GM23338 (cell line): Measurements from ENCODE around the gene NCLN. TPM values are rescaled to one million over a fixed set of nuclear protein-coding genes. Genes with fewer than 3 reads are reported as not detected.

Experiments
- ATAC-seq: fragments of 200-7000 bp; cut with Tn5 transposase; 3 replicates; pipeline ENCODE4 v1.9.1; 2020
- DNase-seq: peaks from one replicate; pipeline ENCODE4 v3.0.0-alpha.2; 2015; ENCODE audit warnings: low spot score
- H2AFZ ChIP-seq: fragments of 200-600 bp; sonication (generic); 2 replicates; pipeline ENCODE4 v1.8.0; 2016; ENCODE audit warnings: antibody characterized with exemption, mild to moderate bottlenecking, moderate library complexity
- H3F3A ChIP-seq: fragments of 200-600 bp; sonication (generic); replicated peaks from 2 replicates; pipeline ENCODE4 v1.8.0; 2017; ENCODE audit warnings: antibody characterized with exemption, mixed run types, low read depth
- H3K27ac ChIP-seq: fragments of 200-600 bp; sonication (generic); 2 replicates; pipeline ENCODE4 v1.6.1; 2016; ENCODE audit warnings: low read depth
- H3K27me3 ChIP-seq: fragments of 200-600 bp; sonication (generic); 2 replicates; pipeline ENCODE4 v1.8.0; 2016; ENCODE audit warnings: mild to moderate bottlenecking, mixed run types, moderate library complexity; ENCODE audit not compliant: insufficient read depth
- H3K36me3 ChIP-seq: fragments of 200-600 bp; sonication (generic); 2 replicates; pipeline ENCODE4 v1.8.0; 2016; ENCODE audit warnings: mild to moderate bottlenecking; ENCODE audit not compliant: insufficient read depth
- H3K4me1 ChIP-seq: fragments of 200-600 bp; sonication (generic); 2 replicates; pipeline ENCODE4 v1.8.0; 2016; ENCODE audit warnings: mild to moderate bottlenecking, moderate library complexity; ENCODE audit not compliant: insufficient read depth
- H3K4me2 ChIP-seq: fragments of 200-600 bp; sonication (generic); 2 replicates; pipeline ENCODE4 v1.7.1; 2017; ENCODE audit warnings: mixed run types
- H3K4me3 ChIP-seq: fragments of 200-600 bp; sonication (generic); 2 replicates; pipeline ENCODE4 v1.6.1; 2016; ENCODE audit warnings: mixed run types
- H3K79me2 ChIP-seq: fragments of 200-600 bp; sonication (generic); replicated peaks from 2 replicates; pipeline ENCODE4 v1.8.0; 2017; ENCODE audit warnings: mild to moderate bottlenecking; ENCODE audit not compliant: insufficient read depth
- H3K9me2 ChIP-seq: fragments of 200-600 bp; sonication (generic); 2 replicates; pipeline ENCODE4 v1.8.0; 2017; ENCODE audit not compliant: insufficient read depth
- H4K20me1 ChIP-seq: fragments of 200-600 bp; sonication (generic); replicated peaks from 2 replicates; pipeline ENCODE4 v1.8.0; 2017; ENCODE audit warnings: mild to moderate bottlenecking; ENCODE audit not compliant: insufficient read depth
- H3K27ac Mint-ChIP-seq: 2 replicates; pipeline ENCODE4 v1.8.0; 2020; ENCODE audit warnings: inconsistent platforms, mild to moderate bottlenecking, moderate library complexity, mixed read lengths
- H3K27me3 Mint-ChIP-seq: 3 replicates; pipeline ENCODE4 v1.8.0; 2022; ENCODE audit warnings: low read depth, mild to moderate bottlenecking, moderate library complexity, mixed read lengths, inconsistent platforms; ENCODE audit not compliant: insufficient read depth, poor library complexity
- H3K36me3 Mint-ChIP-seq: 3 replicates; pipeline ENCODE4 v1.8.0; 2021; ENCODE audit warnings: low read depth, mild to moderate bottlenecking, inconsistent platforms, moderate library complexity, mixed read lengths
- H3K4me1 Mint-ChIP-seq: 3 replicates; pipeline ENCODE4 v1.8.0; 2020; ENCODE audit warnings: mild to moderate bottlenecking, inconsistent platforms, mixed read lengths
- H3K4me3 Mint-ChIP-seq: 3 replicates; pipeline ENCODE4 v1.8.0; 2021; ENCODE audit warnings: moderate library complexity, mild to moderate bottlenecking, inconsistent platforms, mixed read lengths
- H3K9me3 Mint-ChIP-seq: 3 replicates; pipeline ENCODE4 v1.8.0; 2020; ENCODE audit warnings: moderate library complexity, mild to moderate bottlenecking, inconsistent platforms, mixed read lengths
- CREB1 ChIP-seq: fragments of 250-450 bp; sonication (Bioruptor Pico); IDR thresholded peaks from 2 replicates; pipeline ENCODE4 v1.5.0; 2020; ENCODE audit warnings: low read depth, mild to moderate bottlenecking, moderate library complexity
- CTCF ChIP-seq, 2 experiments: fragments of 200-600 bp in 1 of 2; sonication (generic) in 1 of 2; conservative IDR thresholded peaks; 2 replicates each; pipeline versions ENCODE4 v1.5.1 to v1.6.1; 2016 to 2017; ENCODE audit warnings: antibody characterized with exemption in 2 of 2, low read depth in 2 of 2, mild to moderate bottlenecking in 2 of 2, moderate library complexity in 1 of 2
- EZH2 ChIP-seq: fragments of 200-600 bp; sonication (generic); IDR thresholded peaks from one replicate; pipeline ENCODE4 v1.8.0; 2017; ENCODE audit warnings: antibody characterized with exemption, mild to moderate bottlenecking, low read depth; ENCODE audit not compliant: unreplicated experiment
- EZH2phosphoT487 ChIP-seq: fragments of 200-600 bp; sonication (generic); IDR thresholded peaks from one replicate; pipeline ENCODE4 v1.8.1; 2018; ENCODE audit warnings: antibody characterized with exemption; ENCODE audit not compliant: unreplicated experiment
- JUNB ChIP-seq: IDR thresholded peaks from one replicate; pipeline ENCODE4 v1.6.1; 2016; ENCODE audit warnings: antibody characterized with exemption; ENCODE audit not compliant: unreplicated experiment
- POLR2AphosphoS5 ChIP-seq: IDR thresholded peaks from 2 replicates; pipeline ENCODE4 v1.6.1; 2016; ENCODE audit warnings: antibody characterized with exemption, low read depth
- STAT1 ChIP-seq: IDR thresholded peaks from one replicate; pipeline ENCODE4 v1.6.1; 2016; ENCODE audit warnings: antibody characterized with exemption; ENCODE audit not compliant: unreplicated experiment
- ZNF114 ChIP-seq: fragments of 250-450 bp; sonication (Bioruptor Pico); IDR thresholded peaks from 2 replicates; pipeline ENCODE4 v1.5.0; 2020; ENCODE audit warnings: mild to moderate bottlenecking, moderate library complexity
- ZNF331 ChIP-seq: fragments of 250-450 bp; sonication (Bioruptor Pico); IDR thresholded peaks from 2 replicates; pipeline ENCODE4 v1.5.0; 2020; ENCODE audit warnings: low read depth, mild to moderate bottlenecking, moderate library complexity
- polyA plus RNA-seq: library from polyadenylated mRNA; unstranded; fragments of >200 nt; fragmentation: Nextera tagmentation; extraction: Ambion mirVana; gene quantifications from 2 replicates; pipeline ENCODE4 v1.2.1, GENCODE V29; 2016
- total RNA-seq: library from RNA; depleted of rRNA; stranded (reverse); fragments of >200 nt; shearing (Covaris generic); gene quantifications from 2 replicates; pipeline ENCODE4 v1.2.3, GENCODE V29; 2014

Gene NCLN
- total and polyA plus RNA-seq, 2 experiments from 2014 or later: 85.6 to 125 TPM

GRCh38 chr19:3251229-3251628, 65.5 kb downstream of the NCLN start:
- no peaks in the 10 kb centered on the region for H4K20me1 ChIP-seq
- H3K4me1 Mint-ChIP-seq: peaks cover 2% of the 10 kb centered on the region; the same call in 1 of the 3 replicates
- no peaks in the 10 kb centered on the region for H3K36me3 ChIP-seq
- peaks cover 19% of the 10 kb centered on the region for H3K9me3 Mint-ChIP-seq
- H3K4me3 ChIP-seq: no peak overlapping the region
- DNase-seq (no peak), ATAC-seq (no peak)
- no peaks in the 10 kb centered on the region for H3K27me3 ChIP-seq
- no peaks in the 10 kb centered on the region; the same call in 1 of the 2 replicates for H3K4me1 ChIP-seq
- no peak for TF ChIP-seq STAT1
- TF ChIP-seq JUNB: no peak
- H3F3A ChIP-seq: no peaks in the 10 kb centered on the region
- H3K4me3 Mint-ChIP-seq: no peak overlapping the region
- peaks cover 32% of the 10 kb centered on the region for H3K36me3 Mint-ChIP-seq
- no peak overlapping the region for H2AFZ ChIP-seq
- H3K4me2 ChIP-seq: no peak overlapping the region
- no peak overlapping the region for H3K27ac Mint-ChIP-seq
- H3K79me2 ChIP-seq: no peaks in the 10 kb centered on the region
- H3K27me3 Mint-ChIP-seq: peaks cover 9% of the 10 kb centered on the region
- H3K9me2 ChIP-seq: no peaks in the 10 kb centered on the region
- H3K27ac ChIP-seq: no peak overlapping the region

- ATAC-seq: no peak
Measured at GRCh38 chr19:3252650-3253049, 66.9 kb downstream of the NCLN start.

GRCh38 chr19:3253270-3253669, 67.5 kb downstream of the NCLN start:
- H2AFZ ChIP-seq: no peak overlapping the region
- peaks cover 32% of the 10 kb centered on the region for H3K36me3 Mint-ChIP-seq
- no peak for ATAC-seq
- H3K27ac ChIP-seq: no peak overlapping the region
- peaks cover 19% of the 10 kb centered on the region for H3K9me3 Mint-ChIP-seq
- no peaks in the 10 kb centered on the region; the same call in 1 of the 2 replicates for H4K20me1 ChIP-seq
- no peak overlapping the region for H3K27ac Mint-ChIP-seq
- H3K4me1 Mint-ChIP-seq: peaks cover 2% of the 10 kb centered on the region; the same call in 1 of the 3 replicates
- no peak overlapping the region for H3K4me2 ChIP-seq
- H3K27me3 ChIP-seq: no peaks in the 10 kb centered on the region
- no peaks in the 10 kb centered on the region for H3K79me2 ChIP-seq
- no peak overlapping the region for H3K4me3 ChIP-seq
- H3F3A ChIP-seq: no peaks in the 10 kb centered on the region
- H3K4me1 ChIP-seq: no peaks in the 10 kb centered on the region; the same call in 1 of the 2 replicates
- TF ChIP-seq CTCF (conservative IDR thresholded peaks at IDR 0.05; ENCODE audit: low read depth in 2 of 2) (peak; percentile 38 to 47), ZNF114 (no peak), ZNF331 (CRISPR knock-in tag) (no peak)
- no peaks in the 10 kb centered on the region for H3K9me2 ChIP-seq
- peaks cover 9% of the 10 kb centered on the region for H3K27me3 Mint-ChIP-seq
- H3K36me3 ChIP-seq: no peaks in the 10 kb centered on the region
- DNase-seq: peak; percentile 43
- H3K4me3 Mint-ChIP-seq: no peak overlapping the region

More at GRCh38 chr19:3252650-3253049, 66.9 kb downstream of the NCLN start:
- H3K36me3 Mint-ChIP-seq: peaks cover 32% of the 10 kb centered on the region
- Histone ChIP-seq H3K79me2 (no peaks in the 10 kb centered on the region), H3K27ac (no peak overlapping the region), H3F3A (no peaks in the 10 kb centered on the region), H4K20me1 (no peaks in the 10 kb centered on the region), H3K4me3 (no peak overlapping the region), H3K9me2 (no peaks in the 10 kb centered on the region), H3K27me3 (no peaks in the 10 kb centered on the region), H3K4me2 (no peak overlapping the region), H3K36me3 (no peaks in the 10 kb centered on the region), H2AFZ (no peak overlapping the region), H3K4me1 (no peaks in the 10 kb centered on the region; the same call in 1 of the 2 replicates)
- no peak overlapping the region for H3K4me3 Mint-ChIP-seq
- peaks cover 19% of the 10 kb centered on the region for H3K9me3 Mint-ChIP-seq
- TF ChIP-seq EZH2: no peak
- no peak for TF ChIP-seq POLR2AphosphoS5
- TF ChIP-seq ZNF114: no peak
- TF ChIP-seq JUNB: no peak
- no peak for TF ChIP-seq CTCF (conservative IDR thresholded peaks at IDR 0.05; ENCODE audit: low read depth in 2 of 2)
- no peak for TF ChIP-seq EZH2phosphoT487
- no peak for TF ChIP-seq ZNF331 (CRISPR knock-in tag)
- no peak for TF ChIP-seq CREB1 (CRISPR knock-in tag)
- no peak overlapping the region for H3K27ac Mint-ChIP-seq
- no peak for DNase-seq
- H3K27me3 Mint-ChIP-seq: peaks cover 9% of the 10 kb centered on the region
- peaks cover 2% of the 10 kb centered on the region; the same call in 1 of the 3 replicates for H3K4me1 Mint-ChIP-seq
